K562 (cell line): ENCODE data around the gene HDLBP. TPM values are rescaled to one million over a fixed set of nuclear protein-coding genes. Genes with fewer than 3 reads are reported as not detected.

Experiments used
- ATF2 ChIP-seq: sonication (generic); formaldehyde crosslinking; IDR thresholded peaks from 2 replicates; pipeline ENCODE4 v1.8.1; 2022; ENCODE audit warnings: missing genetic modification reagents
- BACH1 ChIP-seq: fragments of 200-800 bp; sonication (Bioruptor generic); IDR thresholded peaks from 2 replicates; pipeline ENCODE4 v1.6.1; 2016; ENCODE audit warnings: missing genetic modification characterization, missing compliant biosample characterization
- BHLHE40 ChIP-seq: IDR thresholded peaks from 2 replicates; pipeline ENCODE4 v1.6.1; 2011; ENCODE audit warnings: low read length, improper control_type of control experiment
- ELF4 ChIP-seq: fragments of 450-650 bp; formaldehyde crosslinking; IDR thresholded peaks from 2 replicates; pipeline ENCODE4 v1.4.0; 2022; ENCODE audit warnings: missing genetic modification characterization
- KLF6 ChIP-seq: fragments of 250-450 bp; sonication (Bioruptor Pico); IDR thresholded peaks from 2 replicates; pipeline ENCODE4 v1.4.0; 2020; ENCODE audit warnings: mild to moderate bottlenecking, moderate library complexity, borderline replicate concordance
- MAFF ChIP-seq: IDR thresholded peaks from 2 replicates; pipeline ENCODE4 v1.6.1; 2012; ENCODE audit warnings: low read length, improper control_type of control experiment
- MBD1 ChIP-seq: fragments of 250-450 bp; sonication (Bioruptor Pico); IDR thresholded peaks from 2 replicates; pipeline ENCODE4 v1.8.0; 2022; ENCODE audit warnings: inconsistent platforms
- PATZ1 ChIP-seq: fragments of 250-450 bp; sonication (Bioruptor Pico); IDR thresholded peaks from 2 replicates; pipeline ENCODE4 v1.5.0; 2020; ENCODE audit warnings: mild to moderate bottlenecking, borderline replicate concordance
- SIN3A ChIP-seq, 2 experiments: fragments of 150-350 bp in 1 of 2; IDR thresholded peaks; 2 replicates each; pipeline ENCODE4 v1.6.1; 2011 to 2016; ENCODE audit warnings: borderline replicate concordance in 2 of 2, low read depth in 2 of 2, low read length in 2 of 2, mild to moderate bottlenecking in 2 of 2, moderate library complexity in 2 of 2; ENCODE audit not compliant: control insufficient read depth in 1 of 2
- SLC30A9 ChIP-seq: fragments of 250-450 bp; sonication (Bioruptor Pico); IDR thresholded peaks from 2 replicates; pipeline ENCODE4 v1.8.0; 2022; ENCODE audit warnings: mild to moderate bottlenecking, moderate library complexity
- SRF ChIP-seq, 2 experiments: fragments of 250-450, 450-650 bp in 1 of 2; sonication (Bioruptor Pico) in 1 of 2; sonication (generic) in 1 of 2; formaldehyde crosslinking; IDR thresholded peaks; 2 replicates each; pipeline versions ENCODE4 v1.5.0 to v1.5.1; 2020 to 2022; ENCODE audit warnings: mild to moderate bottlenecking in 1 of 2, missing genetic modification reagents in 1 of 2
- SRSF3 ChIP-seq: fragments of 200-400 bp; formaldehyde crosslinking; IDR thresholded peaks from 2 replicates; pipeline ENCODE4 v1.6.1; 2016; ENCODE audit warnings: mild to moderate bottlenecking, low read length, moderate library complexity; ENCODE audit not compliant: insufficient read depth
- STAT5A ChIP-seq: IDR thresholded peaks from 2 replicates; pipeline ENCODE4 v1.6.1; 2012; ENCODE audit warnings: low read length, inconsistent platforms, borderline replicate concordance
- UBTF ChIP-seq, 2 experiments: IDR thresholded peaks; 2 replicates each; pipeline ENCODE4 v1.6.1; 2012; ENCODE audit warnings: improper control_type of control experiment in 2 of 2, low read depth in 2 of 2, low read length in 2 of 2, borderline replicate concordance in 1 of 2
- ZFP36 ChIP-seq: fragments of 150-350 bp; IDR thresholded peaks from 2 replicates; pipeline ENCODE4 v1.6.1; 2018; ENCODE audit warnings: low read length, low read depth; ENCODE audit not compliant: partially characterized antibody
- ZNF280B ChIP-seq: fragments of 250-450 bp; sonication (Bioruptor Pico); IDR thresholded peaks from 2 replicates; pipeline ENCODE4 v1.5.1; 2021; ENCODE audit warnings: mild to moderate bottlenecking
- ZNF431 ChIP-seq: sonication (generic); formaldehyde crosslinking; IDR thresholded peaks from 2 replicates; pipeline ENCODE4 v1.8.0; 2022; ENCODE audit warnings: mild to moderate bottlenecking, missing genetic modification reagents
- polyA plus RNA-seq, 8 experiments: library from polyadenylated mRNA; depleted of rRNA in 4 of 8; stranded (reverse) in 5 of 8; unstranded in 3 of 8; fragments of >200 nt; fragmentation: Nextera tagmentation in 2 of 8; fragmentation: Illumina TruSeq in 1 of 8; extraction: Ambion mirVana in 2 of 8; extraction: Trizol in 1 of 8; gene quantifications; 2 replicates each; pipeline versions ENCODE4 v1.2.1 to v1.2.3, GENCODE V29; 2011 to 2014; ENCODE audit warnings: inconsistent platforms in 1 of 8, missing spikeins in 1 of 8
- total RNA-seq, 7 experiments: library from RNA; depleted of rRNA in 6 of 7; stranded (reverse); fragments of >200 nt in 6 of 7; fragmentation: Illumina TruSeq in 2 of 7; extraction: Trizol in 2 of 7; gene quantifications; 2 replicates each; pipeline versions ENCODE4 v1.2.1 to v1.2.3, GENCODE V29; 2011 to 2021; ENCODE audit warnings: low replicate concordance in 1 of 7

The HDLBP gene
- total and polyA plus RNA-seq, 9 of the 15 experiments (the other 6 are each of a cell fraction or from before 2014, with no cell fraction given): 24.4 to 378 (median 146) TPM

- TF ChIP-seq ATF2 (CRISPR knock-in tag): no peak
- TF ChIP-seq ZNF431 (CRISPR knock-in tag): no peak
- TF ChIP-seq SIN3A (IDR thresholded peaks at IDR 0.05; ENCODE audit: borderline replicate concordance in 2 of 2, control insufficient read depth in 1 of 2, low read depth in 2 of 2, low read length in 2 of 2): peak in 1 of 2 experiments; percentile 64; a peak in 1 of 4 replicates
- TF ChIP-seq MBD1: no peak
- TF ChIP-seq MAFF: no peak
- TF ChIP-seq ZFP36: no peak
- TF ChIP-seq STAT5A: no peak
- TF ChIP-seq PATZ1 (CRISPR knock-in tag): no peak
- no peak; the same call in 1 of the 2 replicates for TF ChIP-seq ELF4 (CRISPR knock-in tag)
- TF ChIP-seq SRSF3: no peak
- peak; percentile 46 for TF ChIP-seq BHLHE40
- TF ChIP-seq BACH1: no peak
- TF ChIP-seq SRF (CRISPR knock-in tag; IDR thresholded peaks at IDR 0.05): no peak; a peak in 1 of 4 replicates
- 0 out of 4 replicates have a peak, but pooled peaks of 1 of the 2 experiments have one; percentile 45 for TF ChIP-seq UBTF (IDR thresholded peaks at IDR 0.05; ENCODE audit: borderline replicate concordance in 1 of 2, low read depth in 2 of 2, low read length in 2 of 2)
- TF ChIP-seq SLC30A9: no peak
- TF ChIP-seq KLF6 (CRISPR knock-in tag): no peak
- TF ChIP-seq ZNF280B: no peak
Measured at GRCh38 chr2:241315093-241315878, at the start of gene HDLBP (continued).
